CD14-positive monocyte (primary cell): ENCODE results near the gene ARL3. TPM values are rescaled to one million over a fixed set of nuclear protein-coding genes. Genes with fewer than 3 reads are reported as not detected.

Experiments
- DNase-seq, 3 donors: peaks; one replicate each; pipeline ENCODE4 v3.0.0-alpha.2; 2011 to 2022
- H2AFZ ChIP-seq: 2 replicates; pipeline ENCODE4 v1.6.0; 2012; ENCODE audit warnings: mild to moderate bottlenecking, low read depth, low read length, inconsistent platforms; ENCODE audit not compliant: insufficient read depth, poor library complexity, severe bottlenecking
- H3K27ac ChIP-seq, 2 donors: 1 replicate in 1 of 2; 2 replicates in 1 of 2; pipeline ENCODE4 v1.5.1; 2012 to 2013; ENCODE audit warnings: low read length in 2 of 2, control low read depth in 1 of 2, inconsistent platforms in 1 of 2, low read depth in 1 of 2, mild to moderate bottlenecking in 1 of 2
- H3K27me3 ChIP-seq, 2 donors: one replicate each; pipeline versions ENCODE4 v1.6.0 to v1.6.1; 2011 to 2013; ENCODE audit warnings: low read length in 2 of 2; ENCODE audit not compliant: control insufficient read depth in 2 of 2, insufficient read depth in 2 of 2
- H3K36me3 ChIP-seq, 2 donors: replicated peaks in 1 of 2; 1 replicate in 1 of 2; 2 replicates in 1 of 2; pipeline versions ENCODE4 v1.5.1 to v1.6.1; 2012 to 2013; ENCODE audit warnings: low read length in 2 of 2, control low read depth in 1 of 2, inconsistent platforms in 1 of 2, mild to moderate bottlenecking in 1 of 2; ENCODE audit not compliant: insufficient read depth in 2 of 2, control insufficient read depth in 1 of 2
- H3K4me1 ChIP-seq, 2 donors: 1 replicate in 1 of 2; 2 replicates in 1 of 2; pipeline versions ENCODE4 v1.5.1 to v1.6.1; 2012 to 2013; ENCODE audit warnings: low read length in 2 of 2, control low read depth in 1 of 2, inconsistent platforms in 1 of 2, mild to moderate bottlenecking in 1 of 2, moderate library complexity in 1 of 2; ENCODE audit not compliant: insufficient read depth in 2 of 2, control insufficient read depth in 1 of 2
- H3K4me2 ChIP-seq: replicated peaks from 2 replicates; pipeline ENCODE3; 2012; ENCODE audit warnings: low read length, moderate library complexity, mild to moderate bottlenecking; ENCODE audit not compliant: poor library complexity, severe bottlenecking; ENCODE audit errors: extremely low read depth
- H3K4me3 ChIP-seq, 3 experiments: fragments of 200-600 bp in 1 of 3; sonication (generic) in 1 of 3; replicated peaks in 1 of 3; 1 replicate in 2 of 3; 2 replicates in 1 of 3; pipeline ENCODE4 v1.5.1; 2011 to 2013; ENCODE audit warnings: low read length in 3 of 3, mild to moderate bottlenecking in 3 of 3, control low read depth in 2 of 3, low read depth in 2 of 3, inconsistent platforms in 1 of 3, moderate library complexity in 1 of 3
- H3K79me2 ChIP-seq: 2 replicates; pipeline ENCODE4 v1.6.0; 2012; ENCODE audit warnings: mild to moderate bottlenecking, control low read depth, inconsistent platforms, low read length, moderate library complexity; ENCODE audit not compliant: insufficient read depth
- H3K9ac ChIP-seq: 2 replicates; pipeline ENCODE4 v1.6.0; 2017; ENCODE audit warnings: low read length, mild to moderate bottlenecking; ENCODE audit not compliant: insufficient read depth, poor library complexity, severe bottlenecking
- H3K9me3 ChIP-seq, 2 donors: replicated peaks in 1 of 2; 1 replicate in 1 of 2; 2 replicates in 1 of 2; pipeline versions ENCODE4 v1.5.1 to v1.6.1; 2012 to 2013; ENCODE audit warnings: low read length in 2 of 2, control low read depth in 1 of 2; ENCODE audit not compliant: control insufficient read depth in 1 of 2, insufficient read depth in 1 of 2
- H4K20me1 ChIP-seq: 2 replicates; pipeline ENCODE4 v1.6.0; 2012; ENCODE audit warnings: mild to moderate bottlenecking, low read length, control low read depth, moderate library complexity; ENCODE audit not compliant: insufficient read depth
- H3K27ac Mint-ChIP-seq, 7 donors: one replicate each; pipeline ENCODE4 v1.8.0; 2020; ENCODE audit warnings: mild to moderate bottlenecking in 7 of 7, mixed read lengths in 7 of 7, moderate library complexity in 6 of 7, inconsistent platforms in 2 of 7
- H3K27me3 Mint-ChIP-seq, 3 donors: one replicate each; pipeline ENCODE4 v1.8.0; 2021 to 2022; ENCODE audit warnings: low read depth in 3 of 3, mild to moderate bottlenecking in 3 of 3, mixed read lengths in 3 of 3, moderate library complexity in 3 of 3, inconsistent platforms in 1 of 3
- H3K36me3 Mint-ChIP-seq, 2 donors: one replicate each; pipeline ENCODE4 v1.8.0; 2020; ENCODE audit warnings: mixed read lengths in 2 of 2, inconsistent platforms in 1 of 2, mild to moderate bottlenecking in 1 of 2
- H3K4me1 Mint-ChIP-seq: one replicate; pipeline ENCODE4 v1.8.0; 2020; ENCODE audit warnings: mild to moderate bottlenecking, mixed read lengths
- H3K4me3 Mint-ChIP-seq, 2 donors: one replicate each; pipeline ENCODE4 v1.8.0; 2020; ENCODE audit warnings: mild to moderate bottlenecking in 2 of 2, mixed read lengths in 2 of 2, moderate library complexity in 1 of 2
- H3K9me3 Mint-ChIP-seq, 7 donors: one replicate each; pipeline ENCODE4 v1.8.0; 2020 to 2022; ENCODE audit warnings: mixed read lengths in 7 of 7, mild to moderate bottlenecking in 6 of 7, moderate library complexity in 6 of 7, inconsistent platforms in 2 of 7
- WGBS: methylation state at CpG from one replicate; pipeline ENCODE4 v1.1.5; 2013; ENCODE audit warnings: missing lambda C conversion rate; ENCODE audit not compliant: insufficient coverage; 5-methylcytosine and 5-hydroxymethylcytosine counted together
- intact Hi-C, 2 donors: fragments of 100-400 bp; cut with micrococcal nuclease; formaldehyde crosslinking; loops; one replicate each; pipeline versions ENCODE4 v1.15.0 to v1.15.1; 2023
- polyA plus RNA-seq, 3 donors: library from polyadenylated mRNA; depleted of rRNA in 1 of 3; unstranded in 2 of 3; stranded (reverse) in 1 of 3; fragments of 300-500 nt in 2 of 3; fragments of >200 nt in 1 of 3; fragmentation: Illumina TruSeq in 2 of 3; gene quantifications; 1 replicate in 2 of 3; 2 replicates in 1 of 3; pipeline ENCODE4 v1.2.3, GENCODE V29; 2012 to 2021
- TF ChIP-seq, protein P1 (sequence below): fragments of 200-600 bp; IDR thresholded peaks from one replicate; pipeline ENCODE4 v1.8.0; 2022; ENCODE audit warnings: antibody characterized with exemption, mild to moderate bottlenecking

ARL3 gene
- polyA plus RNA-seq, 3 donors: 2.8 to 6.3 (median 6.0) TPM

DNA sequence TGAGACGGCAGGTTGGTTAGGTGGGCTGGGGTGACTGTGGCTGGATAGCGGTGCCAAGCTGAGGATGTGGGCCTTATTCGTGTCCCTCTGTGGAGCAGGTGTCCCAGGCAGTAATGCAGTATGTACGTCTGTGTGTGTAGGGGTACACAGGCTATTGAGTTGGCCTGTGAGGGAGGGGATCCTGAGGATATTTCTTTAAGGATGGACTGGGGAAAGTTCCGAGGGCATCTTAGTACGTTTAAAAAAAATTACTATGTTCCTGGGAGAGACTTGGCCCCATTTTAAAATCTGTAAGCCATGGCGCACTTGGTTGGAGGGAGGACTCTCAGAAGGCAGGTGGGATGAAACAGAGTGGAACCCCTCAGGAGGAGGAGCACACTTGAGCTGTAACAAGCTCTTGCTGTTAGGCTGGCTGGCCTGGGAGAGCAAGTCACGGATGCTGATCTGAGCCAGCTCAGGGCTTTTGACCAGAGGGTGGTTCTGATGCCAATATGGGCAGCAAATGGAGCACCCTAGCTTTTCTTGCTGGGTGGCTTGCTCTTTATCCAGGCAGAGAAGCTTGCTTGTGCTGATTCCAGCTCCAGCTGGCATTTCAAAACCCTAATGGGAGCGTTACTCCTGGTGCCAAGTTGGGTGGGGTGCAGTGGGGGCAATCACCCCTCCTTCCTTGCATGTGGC, 30.3 kb upstream of the ARL3 start:
- 11% methylated on average over 8 of the region's 9 CpGs for WGBS
- Mint-ChIP-seq H3K4me3 (peak overlapping the region; percentile 98 to 99), H3K36me3 (peaks cover 11 to 17% of the 10 kb centered on the region in 2 donors), H3K27ac (peak overlapping the region; percentile 84 to 98 (median 94)), H3K4me1 (peaks cover 30% of the 10 kb centered on the region), H3K9me3 (peaks cover 0 to 5% (median 2%) of the 10 kb centered on the region in 7 donors), H3K27me3 (peaks cover 0 to 9% (median 0%) of the 10 kb centered on the region in 3 donors)
- Histone ChIP-seq H2AFZ (peak overlapping the region; percentile 71), H3K4me1 (peaks cover 23 to 25% of the 10 kb centered on the region in 2 donors), H3K79me2 (peaks cover 59% of the 10 kb centered on the region), H3K9me3 (no peaks in the 10 kb centered on the region), H3K4me2 (peak overlapping the region; percentile 93), H3K27ac (peak overlapping the region; percentile 56 to 91), H3K36me3 (peaks cover 0 to 12% of the 10 kb centered on the region in 2 donors), H4K20me1 (peaks cover 20% of the 10 kb centered on the region), H3K27me3 (no peaks in the 10 kb centered on the region), H3K4me3 (peak overlapping the region; percentile 92 to 94 (median 93)), H3K9ac (peak overlapping the region; percentile 93)
- intact Hi-C loops: loop anchor here (5.0 to 10.0 kb wide), 3 partner anchors 173 to 650 kb away; partner anchors contain the start of genes CNNM2 (in 2 of the 2), ACTR1A (in 1 of the 2), ATP5MK (in 1 of the 2) and PDCD11 (in 1 of the 2)
- TF ChIP-seq, protein P1, sequence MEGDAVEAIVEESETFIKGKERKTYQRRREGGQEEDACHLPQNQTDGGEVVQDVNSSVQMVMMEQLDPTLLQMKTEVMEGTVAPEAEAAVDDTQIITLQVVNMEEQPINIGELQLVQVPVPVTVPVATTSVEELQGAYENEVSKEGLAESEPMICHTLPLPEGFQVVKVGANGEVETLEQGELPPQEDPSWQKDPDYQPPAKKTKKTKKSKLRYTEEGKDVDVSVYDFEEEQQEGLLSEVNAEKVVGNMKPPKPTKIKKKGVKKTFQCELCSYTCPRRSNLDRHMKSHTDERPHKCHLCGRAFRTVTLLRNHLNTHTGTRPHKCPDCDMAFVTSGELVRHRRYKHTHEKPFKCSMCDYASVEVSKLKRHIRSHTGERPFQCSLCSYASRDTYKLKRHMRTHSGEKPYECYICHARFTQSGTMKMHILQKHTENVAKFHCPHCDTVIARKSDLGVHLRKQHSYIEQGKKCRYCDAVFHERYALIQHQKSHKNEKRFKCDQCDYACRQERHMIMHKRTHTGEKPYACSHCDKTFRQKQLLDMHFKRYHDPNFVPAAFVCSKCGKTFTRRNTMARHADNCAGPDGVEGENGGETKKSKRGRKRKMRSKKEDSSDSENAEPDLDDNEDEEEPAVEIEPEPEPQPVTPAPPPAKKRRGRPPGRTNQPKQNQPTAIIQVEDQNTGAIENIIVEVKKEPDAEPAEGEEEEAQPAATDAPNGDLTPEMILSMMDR: no peak
- DNase-seq: no peak

DNA sequence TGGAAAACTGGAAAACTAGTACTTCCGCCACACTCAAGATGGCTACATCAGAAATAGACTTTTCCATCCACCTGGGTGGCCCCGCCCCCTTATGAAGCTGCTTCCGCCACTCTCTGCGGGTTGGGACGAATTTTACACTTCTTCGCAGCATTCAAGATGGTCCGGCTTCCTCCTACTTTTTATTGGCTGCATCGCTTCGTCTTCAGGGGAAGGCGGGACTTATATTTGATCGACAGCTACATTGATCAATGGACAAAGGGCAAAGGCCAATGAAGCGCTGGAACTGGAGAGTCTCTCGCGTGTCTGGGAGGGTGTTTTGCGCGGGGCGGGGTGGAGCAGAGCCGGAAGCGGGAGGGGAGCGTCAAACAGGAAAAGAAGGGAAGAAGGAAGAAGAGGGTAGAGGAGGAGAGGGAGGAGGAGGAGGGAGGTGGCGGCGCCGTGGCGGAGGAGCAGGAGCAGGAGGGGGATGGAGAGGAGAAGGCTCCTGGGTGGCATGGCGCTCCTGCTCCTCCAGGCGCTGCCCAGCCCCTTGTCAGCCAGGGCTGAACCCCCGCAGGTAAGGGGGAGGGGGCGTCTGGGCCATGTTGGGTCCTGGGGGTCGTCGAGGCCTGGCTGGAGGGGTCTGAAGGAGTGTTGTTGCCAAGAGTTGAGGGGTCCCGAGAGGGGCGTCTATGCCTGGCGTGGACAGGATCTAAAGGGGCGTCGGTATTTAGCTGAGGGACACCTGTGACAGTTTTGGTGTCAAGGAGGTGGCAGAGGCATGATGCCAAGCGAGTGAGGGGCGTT, 29.6 kb upstream of the ARL3 start, which contains the start of gene WBP1L:
TSS of gene WBP1L (plus strand) at position 361 of the 786 bp plus-strand sequence. CDS start at position 467, 106 bp downstream.
- TF ChIP-seq, protein P1: no peak
- peak within 1 kb of the TSS; percentile 93 for H3K9ac ChIP-seq
- H4K20me1 ChIP-seq: peaks cover 17% of the 10 kb centered on the region
- peaks cover 11 to 17% of the 10 kb centered on the region in 2 donors for H3K36me3 Mint-ChIP-seq
- DNase-seq: peak; percentile 97 to 99 (median 98)
- H3K4me1 ChIP-seq: peaks cover 30 to 32% of the 10 kb centered on the region in 2 donors
- H3K4me2 ChIP-seq: peak within 1 kb of the TSS; percentile 93
- H3K79me2 ChIP-seq: peaks cover 52% of the 10 kb centered on the region
- peak within 1 kb of the TSS; percentile 98 to 99 for H3K4me3 Mint-ChIP-seq
- peak within 1 kb of the TSS; percentile 92 to 94 (median 93) for H3K4me3 ChIP-seq
- peaks cover 37% of the 10 kb centered on the region for H3K4me1 Mint-ChIP-seq
- no peaks in the 10 kb centered on the region for H3K9me3 ChIP-seq
- intact Hi-C loops: loop anchor here (5.0 to 10.0 kb wide), 3 partner anchors 174 to 651 kb away; partner anchors contain the start of genes CNNM2 (in 2 of the 2), ACTR1A (in 1 of the 2), ATP5MK (in 1 of the 2) and PDCD11 (in 1 of the 2)
- peaks cover 0 to 5% (median 2%) of the 10 kb centered on the region in 7 donors for H3K9me3 Mint-ChIP-seq
- peaks cover 0 to 12% of the 10 kb centered on the region in 2 donors for H3K36me3 ChIP-seq
- peaks cover 0 to 9% (median 0%) of the 10 kb centered on the region in 3 donors for H3K27me3 Mint-ChIP-seq
- H3K27ac Mint-ChIP-seq: peak within 1 kb of the TSS; percentile 84 to 98 (median 94)
- under 1% methylated on average over 36 of the region's 37 CpGs for WGBS
- H3K27me3 ChIP-seq: no peaks in the 10 kb centered on the region
- peak within 1 kb of the TSS; percentile 71 for H2AFZ ChIP-seq
- peak within 1 kb of the TSS; percentile 56 to 91 for H3K27ac ChIP-seq
